ENCODE results near the gene PTTG1IP. TPM values are rescaled to one million over a fixed set of nuclear protein-coding genes. Genes with fewer than 3 reads are reported as not detected.

Gene PTTG1IP
- total and polyA plus RNA-seq, 2 of the 4 experiments (the other 2 are of a cell fraction), result 167 to 194 TPM

GRCh38 chr21:44918581-44919033 lies 45.1 kb upstream of the PTTG1IP start:
- Histone ChIP-seq H4K91ac (ENCODE audit: insufficient read depth, low read depth, low read length) (no peak overlapping the region), H3K36me3 (ENCODE audit: control insufficient read depth, insufficient read depth, low read length) (no peaks in the 10 kb centered on the region), H2AFZ (replicated peaks; ENCODE audit: low read length, poor library complexity) (no peak overlapping the region), H3K4ac (ENCODE audit: low read depth, low read length) (no peak overlapping the region), H3K18ac (ENCODE audit: low read depth, low read length) (no peak overlapping the region), H3K4me1 (ENCODE audit: control insufficient read depth, insufficient read depth, low read length) (no peaks in the 10 kb centered on the region), H2BK5ac (ENCODE audit: low read depth, low read length, poor library complexity, severe bottlenecking) (no peak overlapping the region), H4K8ac (ENCODE audit: low read depth in 2 of 2, low read length in 2 of 2) (no peak overlapping the region), H3K4me2 (ENCODE audit: low read depth, low read length) (no peak overlapping the region), H3K9me1 (ENCODE audit: insufficient read depth, low read length) (0 out of 2 replicates have a peak, but pooled peaks cover 2% of the 10 kb centered on the region), H3K14ac (replicated peaks; ENCODE audit: low read depth, low read length) (no peak overlapping the region), H4K20me1 (ENCODE audit: insufficient read depth, low read length) (peaks cover 3% of the 10 kb centered on the region; the same call in 1 of the 2 replicates), H2BK15ac (ENCODE audit: low read depth, low read length) (no peak overlapping the region), H2AK5ac (ENCODE audit: low read depth, low read length) (no peak overlapping the region), H3K56ac (ENCODE audit: extremely low read depth, insufficient read depth, low read length) (no peak overlapping the region), H3K27ac (ENCODE audit: insufficient read depth, low read length) (no peak overlapping the region), H3K4me3 (ENCODE audit: insufficient read depth, low read depth, low read length) (no peak overlapping the region), H2AK9ac (replicated peaks; ENCODE audit: low read depth, low read length, poor library complexity) (no peak overlapping the region), H3K9me3 (ENCODE audit: control insufficient read depth, insufficient read depth, low read length) (no peaks in the 10 kb centered on the region), H3K9ac (ENCODE audit: low read depth, low read length) (no peak overlapping the region), H2BK20ac (ENCODE audit: low read depth, low read length) (no peak overlapping the region), H3K23ac (ENCODE audit: low read depth, low read length) (no peak overlapping the region), H4K5ac (ENCODE audit: low read depth, low read length) (no peak overlapping the region), H3K27me3 (ENCODE audit: control insufficient read depth, insufficient read depth, low read length) (peaks cover 67% of the 10 kb centered on the region), H3K79me1 (ENCODE audit: low read depth in 1 of 2, low read length in 2 of 2) (no peaks in the 10 kb centered on the region), H2BK120ac (ENCODE audit: low read depth, low read length) (no peak overlapping the region)
- dilution Hi-C loops (cut with HindIII; ENCODE audit: low sequenced_read_pairs, unreplicated experiment), result no loop called here
- no TSS peak for BruUV-seq (replicated peaks)
- ChIA-PET POLR2A (ENCODE audit: unreplicated experiment) (no interaction called here), CTCF (no interaction called here)
- in situ Hi-C loops (cut with MboI; ENCODE audit: low sequenced_read_pairs), result no loop called here
- TF ChIP-seq NFE2L2 (IDR thresholded peaks at IDR 0.05; ENCODE audit: low read depth, low read length) (no peak), CEBPB (IDR thresholded peaks at IDR 0.05; ENCODE audit: low read depth, low read length) (no peak), CHD1 (IDR thresholded peaks at IDR 0.05; ENCODE audit: low read depth, low read length) (no peak), RFX5 (IDR thresholded peaks at IDR 0.05; ENCODE audit: low read depth, low read length) (no peak), BHLHE40 (IDR thresholded peaks at IDR 0.05; ENCODE audit: low read depth, low read length) (no peak), RCOR1 (IDR thresholded peaks at IDR 0.05; ENCODE audit: insufficient replicate concordance, low read length) (no peak), SMC3 (IDR thresholded peaks at IDR 0.05; ENCODE audit: low read depth, low read length) (no peak), ELK1 (IDR thresholded peaks at IDR 0.05; ENCODE audit: borderline replicate concordance, low read depth, low read length) (no peak), CTCF (conservative IDR thresholded peaks at IDR 0.05; ENCODE audit: low read depth, low read length) (no peak), MAZ (IDR thresholded peaks at IDR 0.05; ENCODE audit: borderline replicate concordance, low read depth, low read length) (no peak), POLR2A (IDR thresholded peaks at IDR 0.05; ENCODE audit: low read depth, low read length) (no peak), RAD21 (IDR thresholded peaks at IDR 0.05; ENCODE audit: low read length) (no peak), MAFK (IDR thresholded peaks at IDR 0.05; ENCODE audit: low read depth, low read length) (no peak), FOS (IDR thresholded peaks at IDR 0.05; ENCODE audit: low read depth, low read length) (no peak)
- intact Hi-C loops (cut with micrococcal nuclease), result no loop called here
- WGBS, 2 experiments (ENCODE audit: extremely low coverage in 2 of 2, insufficient read length in 1 of 2), result 88% methylated on average over 3 of the region's 13 CpGs; no CpG with 5 or more reads in 1 of the 2 experiments
- DNase-seq (no peak), ATAC-seq (ENCODE audit: low read depth) (no peak)

All from IMR-90 (cell line).